ENCODE results near the gene GRIK4.

Gene GRIK4

GRCh38 chr11:120524536-120525085 is 13.1 kb downstream of the GRIK4 start:
- Histone ChIP-seq H3K36me3 (ENCODE audit: control insufficient read depth, insufficient read depth, low read length) (no peaks in the 10 kb centered on the region), H3K4me3 (ENCODE audit: insufficient read depth, low read depth, low read length) (no peak overlapping the region), H3K4me1 (ENCODE audit: control insufficient read depth, insufficient read depth, low read length) (peaks cover 17% of the 10 kb centered on the region), H3K27me3 (ENCODE audit: control insufficient read depth, insufficient read depth, low read length, poor library complexity, severe bottlenecking) (no peaks in the 10 kb centered on the region), H3K27ac (ENCODE audit: insufficient read depth, low read depth, low read length, poor library complexity, severe bottlenecking) (no peak overlapping the region), H3K9me3 (ENCODE audit: control insufficient read depth, low read length) (no peaks in the 10 kb centered on the region)
- WGBS, 2 experiments = 83 to 84% methylated on average over 9 of the region's 9 CpGs

GRCh38 chr11:120525261-120526171 is 14.0 kb downstream of the GRIK4 start:
- no peak overlapping the region for H3K27ac ChIP-seq (ENCODE audit: insufficient read depth, low read depth, low read length, poor library complexity, severe bottlenecking)
- no peak overlapping the region for H3K4me3 ChIP-seq (ENCODE audit: insufficient read depth, low read depth, low read length)
- no peaks in the 10 kb centered on the region for H3K27me3 ChIP-seq (ENCODE audit: control insufficient read depth, insufficient read depth, low read length, poor library complexity, severe bottlenecking)
- WGBS, 2 experiments = 79 to 80% methylated on average over 16 of the region's 16 CpGs
- H3K36me3 ChIP-seq (ENCODE audit: control insufficient read depth, insufficient read depth, low read length) = no peaks in the 10 kb centered on the region
- H3K9me3 ChIP-seq (ENCODE audit: control insufficient read depth, low read length) = no peaks in the 10 kb centered on the region
- peaks cover 17% of the 10 kb centered on the region for H3K4me1 ChIP-seq (ENCODE audit: control insufficient read depth, insufficient read depth, low read length)

GRCh38 chr11:120526241-120526640 is 14.7 kb downstream of the GRIK4 start:
- Histone ChIP-seq H3K4me3 (ENCODE audit: insufficient read depth, low read depth, low read length) (no peak overlapping the region), H3K4me1 (ENCODE audit: control insufficient read depth, insufficient read depth, low read length) (peaks cover 17% of the 10 kb centered on the region), H3K27ac (ENCODE audit: insufficient read depth, low read depth, low read length, poor library complexity, severe bottlenecking) (no peak overlapping the region), H3K36me3 (ENCODE audit: control insufficient read depth, insufficient read depth, low read length) (no peaks in the 10 kb centered on the region), H3K27me3 (ENCODE audit: control insufficient read depth, insufficient read depth, low read length, poor library complexity, severe bottlenecking) (no peaks in the 10 kb centered on the region), H3K9me3 (ENCODE audit: control insufficient read depth, low read length) (no peaks in the 10 kb centered on the region)
- WGBS, 2 experiments = 85 to 94% methylated on average over 10 of the region's 10 CpGs

GRCh38 chr11:120527111-120527761 is 15.7 kb downstream of the GRIK4 start:
- Histone ChIP-seq H3K27ac (ENCODE audit: insufficient read depth, low read depth, low read length, poor library complexity, severe bottlenecking) (no peak overlapping the region), H3K27me3 (ENCODE audit: control insufficient read depth, insufficient read depth, low read length, poor library complexity, severe bottlenecking) (no peaks in the 10 kb centered on the region), H3K4me1 (ENCODE audit: control insufficient read depth, insufficient read depth, low read length) (peaks cover 17% of the 10 kb centered on the region), H3K4me3 (ENCODE audit: insufficient read depth, low read depth, low read length) (no peak overlapping the region), H3K9me3 (ENCODE audit: control insufficient read depth, low read length) (no peaks in the 10 kb centered on the region), H3K36me3 (ENCODE audit: control insufficient read depth, insufficient read depth, low read length) (no peaks in the 10 kb centered on the region)
- WGBS, 2 experiments = 20 to 24% methylated on average over 16 of the region's 16 CpGs

GRCh38 chr11:120528749-120529148 is 17.2 kb downstream of the GRIK4 start:
- 90 to 92% methylated on average over 4 of the region's 4 CpGs for WGBS, 2 experiments
- no peaks in the 10 kb centered on the region for H3K9me3 ChIP-seq (ENCODE audit: control insufficient read depth, low read length)
- H3K27ac ChIP-seq (ENCODE audit: insufficient read depth, low read depth, low read length, poor library complexity, severe bottlenecking) = no peak overlapping the region
- H3K27me3 ChIP-seq (ENCODE audit: control insufficient read depth, insufficient read depth, low read length, poor library complexity, severe bottlenecking) = no peaks in the 10 kb centered on the region
- H3K4me3 ChIP-seq (ENCODE audit: insufficient read depth, low read depth, low read length) = no peak overlapping the region
- peaks cover 16% of the 10 kb centered on the region for H3K4me1 ChIP-seq (ENCODE audit: control insufficient read depth, insufficient read depth, low read length)
- no peaks in the 10 kb centered on the region for H3K36me3 ChIP-seq (ENCODE audit: control insufficient read depth, insufficient read depth, low read length)

GRCh38 chr11:120529214-120529613 is 17.7 kb downstream of the GRIK4 start:
- Histone ChIP-seq H3K4me1 (ENCODE audit: control insufficient read depth, insufficient read depth, low read length) (peaks cover 16% of the 10 kb centered on the region), H3K36me3 (ENCODE audit: control insufficient read depth, insufficient read depth, low read length) (no peaks in the 10 kb centered on the region), H3K27me3 (ENCODE audit: control insufficient read depth, insufficient read depth, low read length, poor library complexity, severe bottlenecking) (no peaks in the 10 kb centered on the region), H3K9me3 (ENCODE audit: control insufficient read depth, low read length) (no peaks in the 10 kb centered on the region), H3K4me3 (ENCODE audit: insufficient read depth, low read depth, low read length) (no peak overlapping the region), H3K27ac (ENCODE audit: insufficient read depth, low read depth, low read length, poor library complexity, severe bottlenecking) (no peak overlapping the region)
- 91% methylated on average over 7 of the region's 7 CpGs for WGBS, 2 experiments

GRCh38 chr11:120529911-120530310 is 18.4 kb downstream of the GRIK4 start:
- H3K4me3 ChIP-seq (ENCODE audit: insufficient read depth, low read depth, low read length) = no peak overlapping the region
- no peak overlapping the region for H3K27ac ChIP-seq (ENCODE audit: insufficient read depth, low read depth, low read length, poor library complexity, severe bottlenecking)
- 94% methylated on average over 6 of the region's 6 CpGs for WGBS, 2 experiments
- no peaks in the 10 kb centered on the region for H3K27me3 ChIP-seq (ENCODE audit: control insufficient read depth, insufficient read depth, low read length, poor library complexity, severe bottlenecking)
- no peaks in the 10 kb centered on the region for H3K9me3 ChIP-seq (ENCODE audit: control insufficient read depth, low read length)
- peaks cover 16% of the 10 kb centered on the region for H3K4me1 ChIP-seq (ENCODE audit: control insufficient read depth, insufficient read depth, low read length)
- H3K36me3 ChIP-seq (ENCODE audit: control insufficient read depth, insufficient read depth, low read length) = no peaks in the 10 kb centered on the region

GRCh38 chr11:120532082-120532831 is 20.7 kb downstream of the GRIK4 start:
- Histone ChIP-seq H3K4me3 (ENCODE audit: insufficient read depth, low read depth, low read length) (no peak overlapping the region), H3K27ac (ENCODE audit: insufficient read depth, low read depth, low read length, poor library complexity, severe bottlenecking) (no peak overlapping the region)
- 66 to 70% methylated on average over 16 of the region's 16 CpGs for WGBS, 2 experiments

GRCh38 chr11:120532832-120533196 is 21.3 kb downstream of the GRIK4 start:
- Histone ChIP-seq H3K27me3 (ENCODE audit: control insufficient read depth, insufficient read depth, low read length, poor library complexity, severe bottlenecking) (no peaks in the 10 kb centered on the region), H3K36me3 (ENCODE audit: control insufficient read depth, insufficient read depth, low read length) (no peaks in the 10 kb centered on the region), H3K27ac (ENCODE audit: insufficient read depth, low read depth, low read length, poor library complexity, severe bottlenecking) (no peak overlapping the region), H3K4me1 (ENCODE audit: control insufficient read depth, insufficient read depth, low read length) (peaks cover 6% of the 10 kb centered on the region), H3K4me3 (ENCODE audit: insufficient read depth, low read depth, low read length) (no peak overlapping the region), H3K9me3 (ENCODE audit: control insufficient read depth, low read length) (no peaks in the 10 kb centered on the region)
- 68 to 69% methylated on average over 5 of the region's 5 CpGs for WGBS, 2 experiments

More at GRCh38 chr11:120532082-120532831, 20.7 kb downstream of the GRIK4 start:
- no peaks in the 10 kb centered on the region for H3K36me3 ChIP-seq (ENCODE audit: control insufficient read depth, insufficient read depth, low read length)
- H3K4me1 ChIP-seq (ENCODE audit: control insufficient read depth, insufficient read depth, low read length) = peaks cover 10% of the 10 kb centered on the region
- H3K9me3 ChIP-seq (ENCODE audit: control insufficient read depth, low read length) = no peaks in the 10 kb centered on the region
- H3K27me3 ChIP-seq (ENCODE audit: control insufficient read depth, insufficient read depth, low read length, poor library complexity, severe bottlenecking) = no peaks in the 10 kb centered on the region
